DND-41 (cell line): Measurements from ENCODE around the gene FDXR.

Experiments used
- EZH2 ChIP-seq: IDR thresholded peaks from 3 replicates; pipeline ENCODE4 v1.6.1; 2012; ENCODE audit warnings: borderline replicate concordance, low read depth, mild to moderate bottlenecking, moderate library complexity, low read length, inconsistent platforms; ENCODE audit not compliant: severe bottlenecking
- TF ChIP-seq, protein P1 (sequence below): IDR thresholded peaks from 2 replicates; pipeline ENCODE4 v1.5.1; 2012; ENCODE audit warnings: borderline replicate concordance, low read length, moderate library complexity, mild to moderate bottlenecking; ENCODE audit not compliant: poor library complexity, severe bottlenecking; ENCODE audit errors: extremely low read depth

DNA sequence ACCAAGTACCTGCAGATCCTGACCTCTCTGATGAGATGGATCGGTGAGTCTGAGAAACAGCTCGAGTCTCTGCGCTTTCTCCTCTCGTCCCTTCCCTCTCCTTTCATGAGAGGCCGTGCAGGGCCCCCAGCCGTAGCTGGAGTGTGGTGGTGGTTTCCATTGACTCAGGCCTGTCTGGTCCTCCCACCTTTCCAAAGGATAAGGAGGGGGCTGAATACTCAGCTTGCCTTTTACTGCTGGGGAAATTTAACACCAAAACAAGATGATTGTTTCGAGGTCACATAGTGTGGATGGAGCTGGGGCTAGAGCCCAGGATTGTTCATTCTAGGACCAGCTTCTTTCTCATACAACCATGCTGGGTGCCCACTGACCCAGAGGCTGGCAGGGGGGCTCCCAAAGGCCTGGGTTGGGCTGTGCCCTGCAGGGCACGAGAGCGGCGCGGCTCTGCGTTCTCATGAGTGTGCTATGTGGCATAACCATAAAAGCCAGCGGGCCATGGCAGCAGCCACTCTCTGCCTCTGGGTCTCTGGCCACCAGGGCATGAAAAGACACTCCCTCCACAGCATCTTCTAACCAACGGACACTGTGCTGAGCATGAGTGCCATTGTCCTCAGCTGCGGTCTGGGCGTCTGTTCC, 52.9 kb downstream of the FDXR start:
- TF ChIP-seq, protein P1, sequence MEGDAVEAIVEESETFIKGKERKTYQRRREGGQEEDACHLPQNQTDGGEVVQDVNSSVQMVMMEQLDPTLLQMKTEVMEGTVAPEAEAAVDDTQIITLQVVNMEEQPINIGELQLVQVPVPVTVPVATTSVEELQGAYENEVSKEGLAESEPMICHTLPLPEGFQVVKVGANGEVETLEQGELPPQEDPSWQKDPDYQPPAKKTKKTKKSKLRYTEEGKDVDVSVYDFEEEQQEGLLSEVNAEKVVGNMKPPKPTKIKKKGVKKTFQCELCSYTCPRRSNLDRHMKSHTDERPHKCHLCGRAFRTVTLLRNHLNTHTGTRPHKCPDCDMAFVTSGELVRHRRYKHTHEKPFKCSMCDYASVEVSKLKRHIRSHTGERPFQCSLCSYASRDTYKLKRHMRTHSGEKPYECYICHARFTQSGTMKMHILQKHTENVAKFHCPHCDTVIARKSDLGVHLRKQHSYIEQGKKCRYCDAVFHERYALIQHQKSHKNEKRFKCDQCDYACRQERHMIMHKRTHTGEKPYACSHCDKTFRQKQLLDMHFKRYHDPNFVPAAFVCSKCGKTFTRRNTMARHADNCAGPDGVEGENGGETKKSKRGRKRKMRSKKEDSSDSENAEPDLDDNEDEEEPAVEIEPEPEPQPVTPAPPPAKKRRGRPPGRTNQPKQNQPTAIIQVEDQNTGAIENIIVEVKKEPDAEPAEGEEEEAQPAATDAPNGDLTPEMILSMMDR: no peak
- TF ChIP-seq EZH2: no peak
